HG03025 (cell line): ENCODE data around the gene GPI.
"Not testable (repeated sequence)": the region's sequence is repeated elsewhere in the genome, so short reads cannot be mapped to it uniquely, and the experiment has no call there.

ENCODE experiments used
- ATAC-seq: cut with Tn5 transposase; IDR thresholded peaks from one replicate; pipeline ENCODE4 v1.9.1; 2021; ENCODE audit warnings: mild to moderate bottlenecking, moderate library complexity; ENCODE audit not compliant: unreplicated experiment, low FRiP score

Gene GPI

DNA sequence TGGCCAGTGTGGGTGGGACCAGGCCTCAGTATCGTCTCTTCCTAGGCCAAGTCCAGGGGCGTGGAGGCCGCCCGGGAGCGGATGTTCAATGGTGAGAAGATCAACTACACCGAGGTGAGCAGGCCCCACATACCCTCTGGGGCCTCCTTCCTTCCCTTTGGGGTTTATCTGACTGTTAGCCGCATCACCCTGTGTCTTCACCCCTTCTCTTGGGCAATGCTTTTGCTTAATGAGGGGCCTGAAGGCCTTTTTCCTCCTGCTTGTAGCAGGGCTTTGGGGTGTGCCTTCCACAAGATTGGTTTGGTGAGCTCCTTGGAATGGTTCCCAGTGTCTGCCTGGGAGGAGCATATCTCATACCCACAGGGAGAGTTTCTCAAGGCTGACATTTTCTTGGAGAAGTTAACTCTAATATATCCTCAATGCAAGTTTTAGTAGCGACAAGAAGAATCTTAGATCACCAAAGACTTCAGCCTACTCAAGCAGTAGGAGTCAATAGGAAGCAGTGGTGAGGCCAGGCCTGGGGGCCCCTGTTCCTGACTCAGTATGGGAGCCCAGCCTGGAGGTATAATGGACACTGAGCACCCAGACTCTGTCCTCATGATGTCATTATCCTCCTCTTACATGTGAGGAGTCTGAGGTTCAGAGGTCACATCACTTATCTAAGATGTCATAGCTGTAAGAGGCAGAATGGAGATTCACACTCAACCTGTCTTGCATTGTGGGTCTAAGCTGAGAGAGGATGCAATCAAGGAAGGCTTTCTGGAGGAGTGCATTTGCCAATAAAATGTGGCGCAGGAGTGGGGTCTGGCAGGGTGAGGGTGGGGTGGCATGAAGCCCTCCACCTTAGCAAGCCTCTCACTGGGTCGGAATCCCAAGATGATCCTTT is 2.0 kb downstream of the GPI start:
- ATAC-seq: no peak

DNA sequence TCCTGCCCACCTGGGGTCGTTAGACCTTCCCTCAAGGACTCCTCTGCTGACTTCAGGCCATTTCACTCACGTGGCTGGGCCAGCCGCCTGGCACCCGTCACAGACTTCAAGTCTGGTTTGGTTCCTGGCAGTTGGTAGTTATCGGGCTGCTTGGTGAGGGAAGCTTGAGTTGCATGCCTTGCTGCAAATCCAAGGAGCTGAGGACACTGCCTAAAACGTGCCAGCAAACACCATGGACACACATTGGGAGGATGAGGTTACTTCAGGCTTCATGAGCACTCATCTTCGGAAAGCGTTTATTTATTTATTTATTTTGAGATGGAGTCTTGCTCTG is 2.6 kb downstream of the GPI start:
- ATAC-seq: no peak

DNA sequence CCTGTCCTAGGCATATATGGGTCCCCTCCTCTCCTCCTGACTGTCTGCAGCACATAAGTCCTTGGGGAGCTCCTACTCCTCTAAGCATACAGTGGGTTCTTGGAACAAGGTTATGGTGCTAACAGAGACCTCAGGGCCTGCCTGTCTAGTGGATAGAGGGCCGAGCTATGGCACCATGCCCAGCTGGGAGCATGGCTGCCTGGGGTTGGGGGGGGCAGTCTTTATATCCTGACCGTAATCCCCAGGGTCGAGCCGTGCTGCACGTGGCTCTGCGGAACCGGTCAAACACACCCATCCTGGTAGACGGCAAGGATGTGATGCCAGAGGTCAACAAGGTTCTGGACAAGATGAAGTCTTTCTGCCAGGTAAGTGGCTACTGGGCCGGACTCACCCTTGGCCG is 3.3 kb downstream of the GPI start:
- no peak for ATAC-seq

DNA sequence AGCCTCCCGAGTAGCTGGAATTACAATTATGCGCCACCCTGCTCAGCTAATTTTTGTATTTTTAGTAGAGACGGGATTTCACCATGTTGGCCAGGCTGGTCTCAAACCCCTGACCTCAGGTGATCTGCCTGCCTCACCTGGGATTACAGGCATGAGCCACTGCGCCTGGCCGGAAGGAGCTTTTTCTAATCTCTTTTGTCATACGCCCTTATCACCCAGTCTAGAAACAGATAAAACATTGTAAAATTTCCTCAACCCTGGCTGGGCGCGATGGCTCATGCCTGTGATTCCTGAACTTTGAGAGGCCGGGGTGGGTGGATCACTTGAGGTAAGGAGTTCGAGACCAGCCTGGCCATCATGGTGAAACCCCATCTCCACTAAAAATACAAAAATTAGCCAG is 4.2 kb downstream of the GPI start:
- not testable (repeated sequence) for ATAC-seq

DNA sequence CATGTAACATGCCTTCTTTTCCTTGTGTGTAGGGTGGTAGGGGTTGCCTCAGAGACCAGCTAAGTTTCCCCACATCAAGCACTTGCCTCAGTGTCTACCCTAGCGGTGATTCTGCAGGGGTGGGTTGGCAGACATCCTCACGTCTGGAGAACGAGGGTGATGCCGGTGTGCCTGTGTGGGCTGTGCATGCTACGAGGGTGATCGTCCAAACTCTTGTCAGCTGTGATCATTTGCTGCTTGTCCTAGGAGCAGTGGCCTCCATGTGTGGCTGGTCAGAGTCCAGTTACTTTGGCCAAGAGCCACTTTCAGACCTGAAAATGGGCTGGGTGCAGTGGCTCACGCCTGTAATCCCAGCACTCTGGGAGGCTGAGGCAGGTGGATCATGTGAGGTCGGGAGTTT is 5.1 kb downstream of the GPI start:
- no peak for ATAC-seq

DNA sequence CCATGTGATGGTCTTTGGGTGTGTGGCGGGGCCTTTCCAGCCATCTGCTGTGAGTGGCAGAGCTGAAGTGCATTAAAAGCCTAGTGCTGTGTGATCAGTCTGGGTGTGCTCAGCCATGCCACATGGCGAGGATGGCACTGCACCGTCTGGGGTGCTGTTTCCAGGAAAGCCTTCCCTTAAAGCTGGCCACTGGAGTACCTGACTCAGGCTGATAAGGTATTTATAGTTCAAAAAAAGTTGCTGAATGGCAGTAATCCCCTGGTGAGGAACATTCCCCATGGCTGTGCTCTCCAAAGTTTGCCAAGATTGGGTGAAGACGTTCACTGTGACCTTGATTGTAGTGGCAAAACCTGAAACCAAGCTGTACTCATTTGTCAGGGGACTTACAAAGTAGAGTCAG is 6.0 kb downstream of the GPI start:
- ATAC-seq: no peak

DNA sequence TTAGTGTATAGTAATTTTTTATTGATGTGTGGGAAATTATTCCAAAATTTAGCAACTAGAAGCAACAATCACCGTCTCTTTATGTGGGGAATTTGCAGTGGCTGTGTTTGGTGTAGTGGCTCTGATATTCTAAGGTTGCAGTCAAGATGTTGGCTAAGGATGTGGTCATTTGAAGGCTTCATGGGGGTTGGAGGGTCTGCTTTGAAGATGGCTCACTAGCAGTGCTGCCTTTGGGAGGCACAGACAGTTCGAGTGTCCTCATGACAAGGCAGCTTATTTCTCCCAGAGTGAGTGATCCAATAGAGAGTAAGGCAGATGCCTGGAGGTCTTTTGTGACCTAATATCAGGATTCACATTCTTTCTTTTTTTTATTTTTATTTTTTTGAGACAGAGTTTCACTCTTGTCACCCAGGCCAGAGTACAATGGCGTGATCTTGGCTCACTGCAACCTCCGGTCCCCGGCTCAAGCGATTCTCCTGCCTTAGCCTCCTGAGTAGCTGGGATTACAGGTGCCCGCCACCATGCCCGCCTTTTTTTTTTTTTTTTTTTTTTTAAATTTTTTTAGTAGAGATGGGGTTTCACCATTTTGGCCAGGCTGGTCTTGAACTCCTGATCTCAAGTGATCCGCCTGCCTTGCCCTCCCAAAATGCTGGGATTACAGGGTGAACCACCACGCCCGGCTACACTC is 8.7 kb downstream of the GPI start:
- ATAC-seq: no peak

DNA sequence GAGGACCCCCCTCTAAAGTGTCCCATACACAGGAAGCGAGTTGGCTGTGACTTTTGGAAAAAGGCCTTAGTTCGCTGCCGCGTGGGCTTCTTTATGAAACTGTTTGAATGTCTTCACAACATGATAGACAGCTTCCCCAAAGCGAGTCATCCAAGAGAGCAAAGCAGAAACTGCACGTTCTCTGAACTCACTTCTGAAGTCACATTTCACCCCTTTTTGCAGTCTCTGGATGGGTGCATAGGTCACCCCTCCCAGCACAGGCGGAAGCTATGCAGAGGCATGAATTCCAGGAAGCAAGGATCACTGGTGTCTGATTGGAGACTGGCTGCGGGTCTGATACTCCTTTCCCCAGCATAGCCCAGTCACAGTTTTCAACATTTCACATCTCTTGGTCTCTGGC is 10.6 kb downstream of the GPI start:
- ATAC-seq: no peak

DNA sequence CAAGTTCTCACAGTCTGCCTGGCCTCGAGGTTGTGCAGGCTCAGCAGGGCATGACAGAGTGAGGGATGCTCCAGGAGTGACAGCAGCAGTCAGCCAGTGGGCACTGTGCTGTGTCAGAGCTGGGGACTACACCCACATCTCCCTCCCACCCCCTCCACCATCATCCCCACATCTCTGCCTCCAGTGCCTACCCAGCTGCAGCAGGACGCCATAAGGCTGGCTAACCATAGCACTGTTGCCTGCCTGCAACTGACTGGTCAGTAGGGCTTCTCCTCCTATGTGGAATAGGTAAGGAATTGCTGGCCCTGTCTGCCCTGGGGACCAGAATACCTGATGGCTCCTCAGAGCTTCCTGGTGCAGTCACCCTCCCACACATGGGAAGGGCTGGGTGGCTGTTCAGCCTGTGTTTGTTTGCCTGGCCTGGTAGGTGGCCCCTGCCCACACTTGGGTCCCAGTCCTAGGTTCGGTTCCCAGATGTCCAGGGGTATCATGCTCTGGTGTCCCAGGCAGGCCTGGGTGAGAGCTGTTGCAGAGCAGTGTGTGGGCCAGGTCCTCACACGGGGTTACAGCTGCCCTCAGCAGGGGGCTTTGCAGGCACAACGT is 15.7 kb downstream of the GPI start:
- ATAC-seq: no peak

DNA sequence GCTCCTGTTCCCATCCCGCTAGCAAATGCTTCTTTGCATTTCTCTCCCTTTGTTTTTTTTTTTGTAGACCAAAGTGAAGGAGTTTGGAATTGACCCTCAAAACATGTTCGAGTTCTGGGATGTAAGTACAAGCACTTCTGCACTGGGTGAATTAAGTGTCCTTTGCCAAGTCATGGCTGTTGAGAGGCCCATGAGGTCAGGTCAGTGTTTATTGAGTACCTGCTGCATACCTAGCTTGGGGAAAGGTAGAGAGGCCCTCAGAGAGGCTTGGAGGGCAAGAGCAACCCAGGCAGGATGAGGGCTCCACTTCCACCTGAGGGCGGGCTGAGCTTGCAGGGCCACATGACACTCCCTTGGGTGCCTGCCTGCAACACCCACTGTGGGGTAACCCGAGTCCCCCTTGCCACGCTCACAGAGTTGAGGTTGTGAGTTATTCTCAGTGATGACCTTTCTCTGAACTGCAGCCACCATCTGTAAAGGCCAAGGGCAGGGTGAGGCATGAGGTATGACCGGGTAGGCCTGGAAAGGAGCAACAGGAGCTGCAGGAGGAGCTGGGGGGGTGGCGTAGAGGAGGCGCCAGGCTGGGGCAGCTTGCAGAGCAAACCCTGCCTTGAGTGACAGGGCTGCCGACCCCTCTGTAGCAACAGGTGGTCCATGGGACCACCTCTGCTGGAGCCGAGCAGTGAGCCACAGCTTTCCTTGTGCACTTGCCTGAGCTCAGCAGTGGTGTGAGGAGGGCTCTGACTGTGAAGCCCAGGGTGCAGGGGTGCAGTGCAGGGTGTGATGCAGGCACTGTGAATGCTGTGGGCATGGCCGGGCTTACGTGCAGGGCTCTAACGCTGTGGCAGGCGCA is 16.6 kb downstream of the GPI start:
- ATAC-seq: no peak

DNA sequence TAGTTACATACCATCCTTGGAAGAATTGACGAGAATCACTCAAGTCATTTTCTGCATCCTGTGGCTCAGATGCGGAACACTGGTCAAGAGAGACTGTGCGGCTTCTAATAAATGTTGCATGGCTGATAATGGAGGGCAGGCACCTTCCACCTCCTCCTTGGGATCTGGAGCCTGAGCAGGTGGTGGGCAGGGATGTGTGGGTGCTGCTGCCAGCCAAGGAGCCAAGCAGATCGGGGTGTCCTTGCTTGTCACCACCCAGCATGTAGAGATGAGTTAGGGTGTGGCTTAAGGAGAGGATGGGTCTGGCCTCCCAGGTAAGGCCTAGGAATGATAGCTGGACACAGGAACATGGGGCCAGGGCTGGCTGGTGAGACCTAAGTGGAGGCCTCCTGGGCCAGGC is 17.5 kb downstream of the GPI start:
- no peak for ATAC-seq

DNA sequence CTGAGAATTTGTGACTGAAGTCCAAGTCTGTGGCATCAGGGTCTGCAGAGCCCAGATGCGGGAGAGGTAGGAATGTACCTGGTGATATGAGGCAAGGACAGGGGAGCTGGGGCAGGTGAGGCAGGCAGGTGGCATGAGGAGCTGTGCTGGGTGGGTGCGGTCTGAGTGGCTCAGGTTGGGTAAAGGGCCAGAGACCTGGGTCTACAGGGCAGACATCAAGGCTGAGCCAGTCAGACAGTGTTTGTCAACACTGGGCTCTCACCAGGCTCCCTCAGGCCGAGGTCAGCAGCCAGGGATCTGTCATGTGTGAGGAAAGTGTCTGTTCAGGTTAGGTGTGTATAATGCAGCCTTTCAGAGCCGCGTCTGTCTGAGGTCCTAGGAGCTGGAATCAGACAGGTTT is 18.6 kb downstream of the GPI start:
- ATAC-seq: no peak

DNA sequence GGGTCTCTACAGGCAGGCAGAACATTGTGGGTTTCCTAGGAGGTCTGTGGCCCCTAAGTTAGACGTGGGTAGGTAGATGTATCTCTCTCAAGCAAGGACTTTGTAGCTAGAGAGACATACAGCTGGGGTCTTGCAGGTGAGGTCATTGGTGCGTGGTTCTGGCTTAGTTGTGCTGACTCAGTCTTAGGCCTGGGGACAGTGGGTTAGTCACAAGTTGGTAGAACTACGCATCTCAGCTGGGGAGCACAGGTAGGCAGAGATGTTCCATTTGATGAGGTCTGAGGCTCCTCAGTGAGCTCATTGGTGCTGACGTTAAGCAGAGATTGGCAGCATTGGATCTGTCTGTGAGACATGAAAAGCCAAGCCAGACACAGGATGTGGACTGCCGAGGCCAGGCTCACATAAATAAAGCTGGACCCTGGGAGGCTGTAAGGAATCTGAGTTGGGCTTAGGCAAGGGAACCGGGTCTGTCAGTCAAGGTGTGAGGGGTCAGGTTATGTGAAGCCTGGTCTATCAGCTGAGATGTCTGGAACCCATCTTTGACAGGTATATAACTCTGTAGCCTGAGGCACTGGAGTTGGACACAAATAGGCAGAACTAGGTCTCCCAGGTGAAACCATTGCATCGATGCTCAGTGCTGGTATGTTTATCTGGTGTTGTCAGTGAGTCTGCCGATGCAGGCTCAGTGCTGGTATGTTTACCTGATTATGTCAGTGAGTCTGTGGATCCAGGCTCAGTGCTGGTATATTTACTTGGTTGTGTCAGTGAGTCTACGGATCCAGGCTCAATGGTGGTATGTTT is 21.8 kb downstream of the GPI start:
- no peak for ATAC-seq

DNA sequence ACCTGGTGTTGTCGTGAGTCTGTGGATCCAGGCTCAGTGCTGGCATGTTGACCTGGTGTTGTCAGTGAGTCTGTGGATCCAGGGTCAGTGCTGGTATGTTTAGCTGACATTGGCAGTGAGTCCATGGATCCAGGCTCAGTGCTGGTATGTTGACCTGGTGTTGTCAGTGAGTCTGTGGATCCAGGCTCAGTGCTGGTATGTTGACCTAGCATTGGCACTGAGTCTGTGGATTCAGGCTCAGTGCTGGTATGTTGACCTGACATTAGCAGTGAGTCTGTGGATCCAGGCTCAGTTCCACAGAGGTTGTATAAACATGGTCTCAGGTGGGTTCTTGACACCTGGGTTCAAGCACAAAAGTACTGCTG is 22.4 kb downstream of the GPI start:
- no peak for ATAC-seq

DNA sequence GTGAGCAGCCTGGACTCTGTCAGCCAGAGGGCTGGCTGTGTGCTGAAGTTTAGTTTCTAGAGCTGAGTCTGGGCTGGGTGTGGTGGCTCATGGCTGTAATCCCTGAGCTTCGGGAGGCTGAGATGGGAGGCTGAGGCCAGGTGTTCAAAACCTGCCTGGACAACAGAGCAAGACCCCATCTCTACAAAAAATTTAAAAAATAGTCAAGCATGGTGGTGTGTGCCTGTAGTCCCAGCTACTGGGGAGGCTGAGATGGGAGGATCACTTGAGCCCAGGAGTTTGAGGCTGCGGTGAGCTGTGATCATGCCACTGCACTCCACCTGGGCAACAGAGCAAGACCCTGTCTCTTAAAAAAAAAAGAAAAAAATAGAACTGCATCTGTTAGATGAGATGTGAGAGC is 23.7 kb downstream of the GPI start:
- ATAC-seq: not testable (repeated sequence)

DNA sequence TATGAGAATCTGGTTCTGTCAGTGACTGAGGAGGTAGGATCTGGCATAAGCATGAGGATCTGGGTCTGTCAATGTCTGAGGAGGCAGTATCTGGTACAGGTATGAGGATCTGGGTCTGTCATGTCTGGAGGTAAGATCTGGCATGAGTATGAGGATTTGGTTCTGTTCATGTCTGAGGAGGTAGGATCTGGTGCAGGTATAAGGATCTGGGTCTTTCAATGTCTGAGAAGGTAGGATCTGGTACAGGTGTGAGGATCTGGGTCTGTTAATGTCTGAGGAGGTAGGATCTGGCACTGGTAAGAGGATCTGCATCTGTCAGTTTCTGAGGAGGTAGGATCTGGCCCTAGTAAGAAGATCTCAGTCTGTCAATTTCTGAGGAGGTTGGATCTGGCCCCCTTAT is 26.8 kb downstream of the GPI start:
- ATAC-seq: no peak

DNA sequence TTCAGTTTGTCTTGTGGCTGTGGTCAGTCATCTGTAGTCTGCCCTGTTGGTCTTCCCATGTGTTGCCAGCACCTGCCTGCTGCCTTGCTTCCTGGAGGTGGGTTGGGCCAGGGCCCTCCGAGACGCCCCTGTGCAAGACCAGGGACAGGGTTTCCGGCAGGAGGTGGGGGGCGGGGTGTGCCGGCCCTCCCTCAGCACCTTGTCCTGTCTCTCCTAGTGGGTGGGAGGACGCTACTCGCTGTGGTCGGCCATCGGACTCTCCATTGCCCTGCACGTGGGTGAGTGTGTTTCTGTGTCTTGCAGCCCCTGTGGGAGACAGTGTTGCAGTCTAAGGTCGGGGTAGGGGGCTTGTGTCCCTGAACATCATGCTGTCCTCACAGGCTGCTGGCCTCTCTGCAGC is 28.0 kb downstream of the GPI start:
- ATAC-seq: no peak

DNA sequence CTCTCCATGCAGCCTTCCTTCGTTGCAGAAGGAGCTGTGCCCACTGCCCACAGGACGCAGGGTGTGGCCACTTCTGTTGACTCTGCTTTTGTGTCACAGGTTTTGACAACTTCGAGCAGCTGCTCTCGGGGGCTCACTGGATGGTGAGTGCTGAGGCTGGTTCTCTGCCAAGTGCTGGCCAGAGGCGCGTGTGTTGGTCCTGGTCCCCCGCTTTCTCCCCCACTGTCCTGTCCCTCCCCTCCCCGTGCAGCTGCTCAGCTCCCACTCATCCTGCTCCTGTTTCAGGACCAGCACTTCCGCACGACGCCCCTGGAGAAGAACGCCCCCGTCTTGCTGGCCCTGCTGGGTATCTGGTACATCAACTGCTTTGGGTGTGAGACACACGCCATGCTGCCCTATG is 28.6 kb downstream of the GPI start:
- no peak for ATAC-seq

DNA sequence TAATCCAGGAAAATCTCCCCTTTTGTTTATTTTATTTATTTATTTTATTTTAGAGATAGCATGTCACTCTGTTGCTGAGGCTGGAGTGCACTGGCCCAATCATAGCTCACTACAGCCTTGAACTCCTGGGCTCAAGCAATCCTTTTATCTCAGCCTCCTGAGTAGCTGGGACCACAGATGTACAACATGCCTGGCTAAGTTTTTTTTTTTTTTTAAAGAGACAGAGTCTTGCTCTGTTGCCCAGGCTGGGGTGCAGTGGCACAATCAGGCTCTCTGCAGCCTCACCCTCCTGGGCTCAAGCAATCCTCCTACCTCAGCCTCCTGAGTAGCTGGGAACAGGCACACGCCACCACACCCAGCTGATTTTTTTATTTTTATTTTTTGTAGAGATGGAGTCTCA is 32.9 kb downstream of the GPI start:
- ATAC-seq: no peak

DNA sequence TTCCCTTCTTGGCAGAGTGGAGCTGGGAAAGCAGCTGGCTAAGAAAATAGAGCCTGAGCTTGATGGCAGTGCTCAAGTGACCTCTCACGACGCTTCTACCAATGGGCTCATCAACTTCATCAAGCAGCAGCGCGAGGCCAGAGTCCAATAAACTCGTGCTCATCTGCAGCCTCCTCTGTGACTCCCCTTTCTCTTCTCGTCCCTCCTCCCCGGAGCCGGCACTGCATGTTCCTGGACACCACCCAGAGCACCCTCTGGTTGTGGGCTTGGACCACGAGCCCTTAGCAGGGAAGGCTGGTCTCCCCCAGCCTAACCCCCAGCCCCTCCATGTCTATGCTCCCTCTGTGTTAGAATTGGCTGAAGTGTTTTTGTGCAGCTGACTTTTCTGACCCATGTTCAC is 34.9 kb downstream of the GPI start:
- ATAC-seq: no peak
